ENCODE results near the gene DNAJC25.
"Not testable (repeated sequence)": the region's sequence is repeated elsewhere in the genome, so short reads cannot be mapped to it uniquely, and the experiment has no call there.

Gene DNAJC25

DNA sequence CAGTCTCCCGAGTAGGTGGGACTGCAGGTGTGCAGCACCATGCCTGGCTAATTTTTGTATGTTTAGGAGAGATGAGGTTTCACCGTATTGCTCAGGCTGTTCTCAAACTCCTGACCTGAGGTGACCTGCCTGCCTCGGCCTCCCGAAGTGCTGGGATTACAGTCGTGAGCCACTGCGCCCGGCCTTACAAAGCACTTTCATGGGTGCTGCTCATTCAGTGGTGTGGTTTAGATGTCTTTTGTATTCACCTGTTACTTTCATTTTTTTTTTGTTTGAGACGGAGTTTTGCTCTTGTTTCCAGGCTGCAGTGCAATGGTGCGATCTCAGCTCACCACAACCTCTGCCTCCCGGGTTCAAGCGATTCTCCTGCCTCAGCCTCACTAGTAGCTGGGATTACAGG lies 37.5 kb downstream of the DNAJC25 start:
- not testable (repeated sequence) for DNase-seq

- DNase-seq: no peak
These were observed 43.2 kb downstream of the DNAJC25 start for GRCh38 chr9:111674319-111674718.

DNA sequence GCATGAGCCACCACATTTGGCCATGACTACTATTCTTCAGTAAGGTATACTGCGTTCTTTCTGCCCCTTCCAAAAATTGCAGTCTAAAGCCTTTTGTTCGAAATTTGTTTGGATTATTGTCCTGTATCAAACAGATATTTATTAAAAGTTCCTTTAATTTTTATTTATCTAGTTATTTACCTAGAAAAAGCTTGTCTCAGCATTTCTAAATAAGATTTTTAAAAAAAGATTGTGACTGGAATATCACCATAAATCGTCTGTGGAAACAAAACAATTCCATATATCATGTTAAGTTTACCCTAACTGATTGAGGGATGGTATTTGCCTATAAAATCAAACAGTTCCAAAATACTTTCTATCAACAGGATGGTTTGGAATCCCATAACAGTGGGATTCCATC lies 45.0 kb downstream of the DNAJC25 start:
- no peak for DNase-seq

- DNase-seq: no peak
These were observed 47.2 kb downstream of the DNAJC25 start for GRCh38 chr9:111678293-111678692.

DNA sequence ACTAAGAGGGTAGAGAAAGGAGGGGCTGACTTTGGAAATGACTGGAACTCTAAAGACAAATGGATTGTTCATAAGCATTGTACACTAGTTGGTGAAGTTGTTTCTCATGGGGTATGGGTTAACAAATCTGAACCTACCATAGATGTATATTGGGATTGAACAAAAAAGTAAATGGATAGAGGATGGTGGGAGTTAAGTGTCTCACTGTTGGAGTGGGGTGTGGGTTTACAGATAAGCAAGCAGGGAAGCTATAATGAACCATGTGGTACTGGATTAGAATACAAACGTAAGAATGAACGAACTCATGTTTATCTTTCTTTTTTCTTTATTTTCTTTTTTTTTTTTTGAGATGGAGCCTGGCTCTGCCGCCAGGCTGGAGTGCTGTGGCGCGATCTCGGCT lies 48.1 kb downstream of the DNAJC25 start:
- DNase-seq: no peak

GRCh38 chr9:111683392-111683791 lies 52.3 kb downstream of the DNAJC25 start:
- DNase-seq: no peak

- DNase-seq: no peak
These were observed 60.7 kb downstream of the DNAJC25 start for GRCh38 chr9:111691672-111692329.

DNA sequence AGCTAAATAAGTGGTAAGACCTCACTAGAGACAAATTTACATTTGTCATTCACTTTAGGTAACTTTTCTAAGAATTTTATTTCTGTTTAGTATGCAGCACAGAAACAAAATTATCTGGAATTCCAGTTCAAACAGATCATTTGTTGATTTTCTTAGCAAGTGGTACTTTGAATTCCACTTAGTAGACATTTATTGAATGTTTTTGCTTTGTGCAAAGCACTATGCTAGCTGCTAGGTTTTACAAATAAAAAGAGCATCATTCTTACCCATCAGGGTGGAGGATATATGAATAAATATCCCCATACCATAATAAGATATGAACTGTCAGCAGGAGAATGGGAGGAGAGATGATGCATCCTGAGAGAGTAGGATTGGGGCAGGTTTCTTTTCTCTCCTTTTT lies 65.7 kb downstream of the DNAJC25 start:
- no peak for DNase-seq

GRCh38 chr9:111700776-111701175 lies 69.6 kb downstream of the DNAJC25 start:
- no peak for DNase-seq
